ENCODE results near the gene MRPS9.

GRCh38 chr2:105092797-105093196 lies 54.9 kb downstream of the MRPS9 start:
- TF ChIP-seq, protein P1, sequence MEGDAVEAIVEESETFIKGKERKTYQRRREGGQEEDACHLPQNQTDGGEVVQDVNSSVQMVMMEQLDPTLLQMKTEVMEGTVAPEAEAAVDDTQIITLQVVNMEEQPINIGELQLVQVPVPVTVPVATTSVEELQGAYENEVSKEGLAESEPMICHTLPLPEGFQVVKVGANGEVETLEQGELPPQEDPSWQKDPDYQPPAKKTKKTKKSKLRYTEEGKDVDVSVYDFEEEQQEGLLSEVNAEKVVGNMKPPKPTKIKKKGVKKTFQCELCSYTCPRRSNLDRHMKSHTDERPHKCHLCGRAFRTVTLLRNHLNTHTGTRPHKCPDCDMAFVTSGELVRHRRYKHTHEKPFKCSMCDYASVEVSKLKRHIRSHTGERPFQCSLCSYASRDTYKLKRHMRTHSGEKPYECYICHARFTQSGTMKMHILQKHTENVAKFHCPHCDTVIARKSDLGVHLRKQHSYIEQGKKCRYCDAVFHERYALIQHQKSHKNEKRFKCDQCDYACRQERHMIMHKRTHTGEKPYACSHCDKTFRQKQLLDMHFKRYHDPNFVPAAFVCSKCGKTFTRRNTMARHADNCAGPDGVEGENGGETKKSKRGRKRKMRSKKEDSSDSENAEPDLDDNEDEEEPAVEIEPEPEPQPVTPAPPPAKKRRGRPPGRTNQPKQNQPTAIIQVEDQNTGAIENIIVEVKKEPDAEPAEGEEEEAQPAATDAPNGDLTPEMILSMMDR (IDR thresholded peaks at IDR 0.05; ENCODE audit: insufficient read depth, low read length) = no peak
- TF ChIP-seq REST (IDR thresholded peaks at IDR 0.05; ENCODE audit: insufficient replicate concordance, low read depth) (no peak), POLR2AphosphoS5 (IDR thresholded peaks at IDR 0.05; ENCODE audit: low read depth) (no peak), GABPA (IDR thresholded peaks at IDR 0.05; ENCODE audit: low read depth) (no peak), SPI1 (IDR thresholded peaks at IDR 0.05; ENCODE audit: borderline replicate concordance, low read depth) (no peak)

Data from HL-60 (cell line).